ENCODE measurements around the gene GLI1. TPM values are rescaled to one million over a fixed set of nuclear protein-coding genes. Genes with fewer than 3 reads are reported as not detected.
"Not testable (repeated sequence)": the region's sequence is repeated elsewhere in the genome, so short reads cannot be mapped to it uniquely, and the experiment has no call there.

Gene GLI1
- total RNA-seq (ENCODE audit: unreplicated experiment) = 0.77 TPM
- long read RNA-seq = 0 reads

DNA sequence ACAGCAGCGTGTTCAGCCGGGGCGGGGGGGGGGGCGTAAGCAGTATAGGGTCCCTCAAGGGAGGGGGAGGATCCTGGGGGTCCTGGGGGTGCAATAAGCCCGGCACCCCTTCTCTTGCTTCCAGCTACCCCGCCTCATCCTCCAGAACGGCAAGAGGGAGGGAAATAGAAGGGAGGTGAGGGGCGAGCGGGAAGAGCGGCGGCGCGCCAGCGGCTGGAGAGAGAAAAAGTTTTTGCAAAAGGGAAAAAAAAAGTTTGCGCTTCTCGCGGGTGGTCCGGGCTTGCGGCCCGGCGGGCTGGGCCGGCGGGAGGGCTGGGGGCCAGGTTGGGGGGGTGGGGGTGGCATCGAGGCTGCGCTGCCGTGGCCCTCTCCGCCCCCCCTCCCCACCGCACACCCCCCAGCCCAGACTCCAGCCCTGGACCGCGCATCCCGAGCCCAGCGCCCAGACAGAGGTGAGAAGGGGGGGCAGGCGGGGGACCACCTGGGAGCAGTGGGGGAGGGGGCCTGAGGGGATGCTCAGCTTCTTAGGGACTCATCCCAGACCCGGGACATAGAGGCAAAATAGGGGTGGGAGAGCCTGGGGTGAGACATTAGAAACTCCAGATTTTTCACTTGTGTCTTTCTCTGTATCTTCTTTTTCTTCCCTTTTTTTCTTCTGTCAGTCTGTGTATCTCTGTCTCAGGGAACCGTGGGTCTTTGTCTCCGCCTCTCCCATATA is at the start of gene GLI1:
Gene GLI1 (plus strand): TSS at position 36 of the 718 bp plus-strand sequence. CDS start 3,907 bp downstream, outside the sequence.
- peaks cover 31% of the 10 kb centered on the region for H3K27me3 Mint-ChIP-seq (ENCODE audit: unreplicated experiment)
- H3K9me3 Mint-ChIP-seq (ENCODE audit: unreplicated experiment) = no peaks in the 10 kb centered on the region
- H3K4me1 Mint-ChIP-seq (ENCODE audit: unreplicated experiment) = peaks cover 19% of the 10 kb centered on the region
- peak within 1 kb of the TSS; percentile 91 for H3K27ac Mint-ChIP-seq (ENCODE audit: unreplicated experiment)
- peaks cover 4% of the 10 kb centered on the region for H3K36me3 Mint-ChIP-seq (ENCODE audit: low read depth, unreplicated experiment)
- TF ChIP-seq, protein P1, sequence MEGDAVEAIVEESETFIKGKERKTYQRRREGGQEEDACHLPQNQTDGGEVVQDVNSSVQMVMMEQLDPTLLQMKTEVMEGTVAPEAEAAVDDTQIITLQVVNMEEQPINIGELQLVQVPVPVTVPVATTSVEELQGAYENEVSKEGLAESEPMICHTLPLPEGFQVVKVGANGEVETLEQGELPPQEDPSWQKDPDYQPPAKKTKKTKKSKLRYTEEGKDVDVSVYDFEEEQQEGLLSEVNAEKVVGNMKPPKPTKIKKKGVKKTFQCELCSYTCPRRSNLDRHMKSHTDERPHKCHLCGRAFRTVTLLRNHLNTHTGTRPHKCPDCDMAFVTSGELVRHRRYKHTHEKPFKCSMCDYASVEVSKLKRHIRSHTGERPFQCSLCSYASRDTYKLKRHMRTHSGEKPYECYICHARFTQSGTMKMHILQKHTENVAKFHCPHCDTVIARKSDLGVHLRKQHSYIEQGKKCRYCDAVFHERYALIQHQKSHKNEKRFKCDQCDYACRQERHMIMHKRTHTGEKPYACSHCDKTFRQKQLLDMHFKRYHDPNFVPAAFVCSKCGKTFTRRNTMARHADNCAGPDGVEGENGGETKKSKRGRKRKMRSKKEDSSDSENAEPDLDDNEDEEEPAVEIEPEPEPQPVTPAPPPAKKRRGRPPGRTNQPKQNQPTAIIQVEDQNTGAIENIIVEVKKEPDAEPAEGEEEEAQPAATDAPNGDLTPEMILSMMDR (IDR thresholded peaks at IDR 0.05; ENCODE audit: unreplicated experiment) = no peak
- H3K4me3 Mint-ChIP-seq (ENCODE audit: unreplicated experiment) = peak within 1 kb of the TSS; percentile 96
- no peak for DNase-seq (ENCODE audit: low spot score)

DNA sequence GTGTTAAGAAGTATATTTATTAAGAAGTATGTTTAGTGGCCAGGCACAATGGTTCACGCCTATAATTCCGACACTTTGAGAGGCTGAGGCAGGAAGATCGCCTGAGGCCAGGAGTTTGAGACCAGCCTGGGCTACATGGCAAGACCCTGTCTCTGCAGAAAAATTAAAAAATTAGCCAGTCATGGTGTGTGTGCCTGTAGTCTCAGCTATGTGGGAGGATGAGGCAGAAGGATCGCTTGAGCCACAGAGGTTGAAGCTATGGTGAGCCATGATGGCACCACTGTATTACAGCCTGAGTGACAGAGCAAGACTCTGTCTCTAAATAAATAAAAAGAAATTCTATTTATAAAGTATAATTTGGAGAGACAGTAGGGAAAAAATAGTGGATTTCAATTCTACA is 49.1 kb upstream of the GLI1 start:
- Mint-ChIP-seq H3K4me1 (ENCODE audit: unreplicated experiment) (no peaks in the 10 kb centered on the region), H3K27me3 (ENCODE audit: unreplicated experiment) (no peaks in the 10 kb centered on the region), H3K4me3 (ENCODE audit: unreplicated experiment) (no peak overlapping the region), H3K27ac (ENCODE audit: unreplicated experiment) (no peak overlapping the region), H3K36me3 (ENCODE audit: low read depth, unreplicated experiment) (no peaks in the 10 kb centered on the region), H3K9me3 (ENCODE audit: unreplicated experiment) (no peaks in the 10 kb centered on the region)
- no peak for DNase-seq (ENCODE audit: low spot score)
- TF ChIP-seq, protein P1 (IDR thresholded peaks at IDR 0.05; ENCODE audit: unreplicated experiment) = no peak

DNA sequence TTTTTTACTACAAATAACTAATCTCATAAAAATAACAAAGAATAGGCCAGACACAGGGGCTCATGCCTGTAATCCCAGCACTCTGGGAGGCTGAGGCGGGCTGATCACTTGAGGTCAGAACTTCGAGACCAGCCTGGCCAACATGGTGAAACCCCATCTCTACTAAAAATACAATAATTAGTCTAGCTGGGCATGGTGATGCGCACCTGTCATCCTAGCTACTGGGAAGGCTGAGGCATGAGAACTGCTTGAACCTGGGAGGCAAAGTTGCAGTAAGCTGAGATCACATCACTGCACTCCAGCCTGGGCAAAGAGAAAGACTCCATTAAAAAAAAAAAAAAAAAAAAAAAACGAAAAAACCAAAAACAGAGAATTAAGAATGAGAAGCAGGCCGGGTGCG is 45.4 kb upstream of the GLI1 start:
- H3K4me1 Mint-ChIP-seq (ENCODE audit: unreplicated experiment); H3K4me3 Mint-ChIP-seq (ENCODE audit: unreplicated experiment); H3K36me3 Mint-ChIP-seq (ENCODE audit: low read depth, unreplicated experiment); H3K27me3 Mint-ChIP-seq (ENCODE audit: unreplicated experiment); H3K9me3 Mint-ChIP-seq (ENCODE audit: unreplicated experiment); DNase-seq (ENCODE audit: low spot score); H3K27ac Mint-ChIP-seq (ENCODE audit: unreplicated experiment): not testable (repeated sequence)

DNA sequence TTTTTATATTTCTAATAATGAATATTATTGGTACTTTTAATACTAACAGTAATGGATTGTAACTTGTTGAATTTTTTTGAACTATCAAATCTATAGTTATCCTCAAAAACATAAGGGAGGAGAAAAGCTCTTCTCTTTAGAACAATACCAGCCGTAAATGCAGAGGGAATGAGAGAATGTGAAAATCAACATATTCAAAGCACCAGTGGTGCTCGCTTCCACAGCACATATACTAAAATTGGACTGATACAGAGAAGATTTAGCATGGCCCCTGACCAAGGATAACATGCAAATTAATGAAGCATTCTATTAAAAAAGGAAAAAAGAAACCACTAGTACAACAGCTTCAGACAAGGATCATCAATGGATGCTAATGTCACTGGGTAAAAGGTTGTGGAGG is 44.5 kb upstream of the GLI1 start:
- Mint-ChIP-seq H3K9me3 (ENCODE audit: unreplicated experiment) (no peaks in the 10 kb centered on the region), H3K27me3 (ENCODE audit: unreplicated experiment) (peaks cover 2% of the 10 kb centered on the region), H3K4me3 (ENCODE audit: unreplicated experiment) (no peak overlapping the region), H3K36me3 (ENCODE audit: low read depth, unreplicated experiment) (no peaks in the 10 kb centered on the region), H3K27ac (ENCODE audit: unreplicated experiment) (no peak overlapping the region), H3K4me1 (ENCODE audit: unreplicated experiment) (no peaks in the 10 kb centered on the region)
- TF ChIP-seq, protein P1 (IDR thresholded peaks at IDR 0.05; ENCODE audit: unreplicated experiment) = no peak
- DNase-seq (ENCODE audit: low spot score) = no peak

DNA sequence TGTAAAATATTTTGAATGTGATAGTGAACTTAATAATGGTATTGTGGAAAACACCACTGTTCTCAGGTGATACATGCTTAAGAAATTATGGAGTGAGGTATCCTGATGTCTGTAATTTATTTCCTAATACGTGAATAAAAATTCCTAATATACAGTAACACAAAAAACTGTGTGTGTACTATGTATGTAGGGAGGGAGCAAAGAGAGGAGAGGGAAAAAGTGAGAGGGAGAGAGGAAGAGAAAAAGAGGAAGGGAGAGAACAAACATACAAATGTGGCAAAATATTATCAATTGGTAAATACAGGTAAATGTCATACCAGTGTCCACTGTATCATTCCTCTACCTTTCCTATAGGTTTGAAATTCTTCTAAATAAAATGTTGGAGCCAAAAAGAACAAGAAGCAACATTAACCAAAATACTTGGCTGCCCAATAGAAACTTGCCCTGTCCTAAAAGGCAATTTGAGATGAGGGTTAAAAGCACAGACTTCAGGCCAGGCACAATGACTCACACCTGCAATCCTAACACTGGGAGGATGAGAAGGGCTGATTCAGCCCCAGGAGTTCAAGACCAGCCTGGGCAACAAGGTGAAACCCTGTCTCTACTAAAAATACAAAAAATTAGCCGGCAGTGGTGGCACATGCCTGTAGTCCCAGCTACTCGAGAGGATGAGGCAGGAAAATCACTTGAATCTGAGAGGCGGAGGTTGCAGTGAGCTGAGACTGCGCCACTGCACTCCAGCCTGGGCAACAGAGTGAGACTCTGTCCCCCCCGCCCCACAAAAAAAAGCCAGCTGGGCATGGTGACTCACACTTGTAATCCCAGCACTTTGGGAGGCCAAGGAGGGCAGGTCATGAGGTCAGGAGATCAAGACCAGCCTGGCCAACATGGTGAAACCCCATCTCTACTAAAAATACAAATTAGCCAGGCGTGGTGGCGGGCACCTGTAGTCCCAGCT is 43.3 kb upstream of the GLI1 start:
- DNase-seq (ENCODE audit: low spot score) = no peak
- H3K9me3 Mint-ChIP-seq (ENCODE audit: unreplicated experiment) = no peaks in the 10 kb centered on the region
- H3K27ac Mint-ChIP-seq (ENCODE audit: unreplicated experiment) = no peak overlapping the region

More for the DNA sequence above, 43.3 kb upstream of the GLI1 start:
- no peaks in the 10 kb centered on the region for H3K36me3 Mint-ChIP-seq (ENCODE audit: low read depth, unreplicated experiment)
- TF ChIP-seq, protein P1 (IDR thresholded peaks at IDR 0.05; ENCODE audit: unreplicated experiment) = no peak
- no peaks in the 10 kb centered on the region for H3K4me1 Mint-ChIP-seq (ENCODE audit: unreplicated experiment)
- no peak overlapping the region for H3K4me3 Mint-ChIP-seq (ENCODE audit: unreplicated experiment)
- H3K27me3 Mint-ChIP-seq (ENCODE audit: unreplicated experiment) = peaks cover 2% of the 10 kb centered on the region

Data from endothelial cell (in vitro differentiated cells).